GM19025 (cell line): ENCODE results near the gene PNLIP.

ENCODE experiments used
- ATAC-seq: cut with Tn5 transposase; IDR thresholded peaks from one replicate; pipeline ENCODE4 v1.9.1; 2021; ENCODE audit warnings: mild to moderate bottlenecking, low read depth, moderate library complexity; ENCODE audit not compliant: unreplicated experiment

PNLIP gene

DNA sequence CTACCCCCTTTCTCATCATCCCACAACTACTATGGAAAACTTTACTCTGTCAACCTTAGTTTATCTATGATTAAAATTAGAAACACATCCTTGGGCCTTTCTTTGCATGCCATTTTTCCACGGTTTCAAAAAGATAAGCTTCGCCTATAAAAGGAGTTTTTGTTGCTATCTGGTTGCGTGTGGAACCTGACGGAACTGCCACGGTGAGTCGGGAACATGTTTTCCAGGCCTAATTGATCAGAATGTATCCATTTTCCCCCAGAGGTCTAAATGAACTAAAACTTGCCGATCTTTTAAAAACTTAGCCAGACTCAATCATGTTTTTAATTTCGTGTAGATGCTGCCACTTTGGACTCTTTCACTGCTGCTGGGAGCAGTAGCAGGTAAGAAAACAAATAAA, at the start of gene PNLIP:
TSS of gene PNLIP (plus strand) at position 176 of the 400 bp plus-strand sequence. CDS start at position 338, 162 bp downstream.
- no peak for ATAC-seq

DNA sequence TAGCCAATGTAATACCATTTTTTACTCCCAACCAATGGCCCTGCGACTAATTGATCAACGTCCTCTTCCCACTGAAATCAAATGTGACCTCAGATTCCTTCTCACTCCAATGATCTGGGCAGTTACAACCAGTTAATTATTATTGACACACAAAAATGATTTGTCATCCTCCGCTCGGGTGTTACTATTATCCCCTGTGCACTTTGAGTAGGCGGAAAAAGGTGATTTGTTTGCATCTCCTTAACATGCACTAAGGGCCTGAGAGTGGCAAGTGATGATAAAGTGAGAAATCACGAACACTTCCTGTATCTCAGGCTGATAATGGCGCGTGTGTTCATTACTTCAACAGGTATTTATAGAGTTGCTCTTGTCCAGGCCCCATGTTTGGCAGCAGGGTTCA, 40.9 kb upstream of the PNLIP start:
- ATAC-seq = no peak

DNA sequence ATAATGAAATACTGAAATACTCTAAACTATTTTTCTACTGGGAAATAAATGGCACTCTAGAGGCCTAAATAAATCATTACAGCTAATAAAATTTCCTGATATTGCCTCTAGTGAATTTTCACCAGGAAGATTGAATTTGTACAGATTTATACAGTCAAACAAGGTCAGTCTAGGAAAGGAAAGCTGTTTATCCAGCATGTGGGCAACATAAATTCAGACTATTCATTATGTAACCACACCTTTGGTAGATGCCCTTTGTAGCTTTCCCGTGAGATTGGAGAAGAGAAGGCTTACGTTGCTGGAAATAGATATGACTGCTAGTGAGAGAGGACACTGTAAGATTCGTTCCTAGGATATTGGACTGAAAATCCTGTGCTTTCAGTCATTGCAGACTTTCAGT, 35.2 kb upstream of the PNLIP start:
- no peak for ATAC-seq

- ATAC-seq = no peak
Measured at GRCh38 chr10:116511365-116511764, 34.4 kb upstream of the PNLIP start.

GRCh38 chr10:116521424-116522290, 24.1 kb upstream of the PNLIP start:
- ATAC-seq = no peak

DNA sequence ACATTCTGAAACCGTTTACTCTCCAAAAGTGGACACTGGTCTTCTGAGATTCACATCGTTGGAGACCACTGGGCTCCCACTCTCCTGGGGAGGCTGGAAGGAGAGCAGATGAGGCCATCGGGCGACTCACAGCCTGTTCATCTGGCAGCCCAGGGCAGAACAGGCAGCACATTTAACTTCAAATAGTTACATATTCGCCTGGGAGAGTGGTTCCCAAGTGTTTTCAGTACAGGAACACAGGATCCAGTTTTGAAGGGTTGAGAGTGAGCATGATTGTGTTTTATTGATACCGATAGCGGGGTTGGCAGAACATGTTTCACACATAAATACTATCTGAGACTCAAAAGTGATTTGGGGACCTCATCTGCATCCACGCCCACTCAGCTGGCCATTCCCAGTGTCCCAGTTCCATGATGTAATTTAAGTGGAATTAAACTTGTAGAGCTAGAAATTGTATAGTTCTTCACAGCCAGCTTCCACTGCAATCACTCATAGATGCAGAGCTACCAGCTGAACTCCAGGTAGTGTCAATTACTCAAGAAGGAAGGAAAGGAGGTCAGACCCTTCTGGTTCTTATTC, 22.8 kb upstream of the PNLIP start:
- no peak for ATAC-seq

DNA sequence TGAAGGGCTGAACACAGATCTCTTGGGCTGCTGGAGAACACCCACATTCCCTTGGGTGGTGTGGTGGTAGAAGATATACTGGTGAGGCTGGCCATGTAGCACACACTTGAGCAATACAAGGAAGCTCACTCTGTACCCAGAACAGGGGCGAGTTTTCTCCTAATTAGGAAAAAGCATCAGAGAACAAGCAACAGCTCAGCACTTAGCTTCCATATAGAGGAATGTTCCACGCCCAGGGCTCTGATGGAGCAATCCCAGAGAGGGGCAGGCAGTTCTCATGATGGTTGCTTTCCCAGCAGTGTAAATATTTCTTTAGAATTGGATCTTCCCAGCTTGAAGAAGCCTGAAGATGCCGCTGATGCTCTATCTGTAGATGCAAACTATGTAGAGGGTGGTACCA, 21.0 kb upstream of the PNLIP start:
- no peak for ATAC-seq

- no peak for ATAC-seq
Measured at GRCh38 chr10:116526219-116526618, 19.5 kb upstream of the PNLIP start.

- ATAC-seq = no peak
Measured at GRCh38 chr10:116536810-116537209, 8.9 kb upstream of the PNLIP start.

DNA sequence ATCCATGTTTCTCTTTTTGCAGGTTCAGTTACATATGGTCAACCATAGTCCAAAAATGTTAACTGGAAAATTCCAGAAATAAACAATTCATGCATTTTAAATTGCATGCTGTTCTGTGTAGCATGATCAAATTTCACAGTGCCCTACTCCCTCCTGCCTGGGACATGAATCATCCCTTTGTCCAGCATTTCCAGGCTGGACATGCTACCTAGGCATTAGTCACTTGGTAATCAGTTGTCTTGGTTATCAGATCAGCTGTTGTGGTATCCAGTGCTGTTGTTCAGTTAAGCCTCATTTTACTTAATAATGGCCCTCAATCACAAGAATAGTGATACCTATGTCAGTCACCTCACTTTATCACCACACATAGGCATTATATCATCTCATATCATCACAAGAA, 7.3 kb upstream of the PNLIP start:
- ATAC-seq = no peak

- no peak for ATAC-seq
Measured at GRCh38 chr10:116538992-116539391, 6.7 kb upstream of the PNLIP start.

DNA sequence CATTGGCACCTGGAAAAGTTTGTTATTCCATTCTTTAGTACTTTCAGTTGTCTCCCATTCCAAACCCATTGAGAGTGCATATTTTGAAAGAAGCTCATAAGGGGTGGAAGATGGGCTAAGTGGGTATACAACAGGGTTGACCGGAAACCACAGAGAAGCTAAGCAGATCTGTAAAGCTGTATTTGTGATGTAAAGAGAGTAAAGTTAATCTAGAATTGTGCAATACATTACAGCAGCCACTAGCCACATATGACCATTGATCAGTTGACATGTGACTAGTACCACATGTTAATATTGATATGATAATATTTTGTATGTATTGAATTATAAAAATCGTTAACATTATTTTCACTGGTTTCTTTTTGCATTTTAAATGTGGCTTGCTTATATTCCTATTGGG, 4.9 kb upstream of the PNLIP start:
- ATAC-seq = no peak

DNA sequence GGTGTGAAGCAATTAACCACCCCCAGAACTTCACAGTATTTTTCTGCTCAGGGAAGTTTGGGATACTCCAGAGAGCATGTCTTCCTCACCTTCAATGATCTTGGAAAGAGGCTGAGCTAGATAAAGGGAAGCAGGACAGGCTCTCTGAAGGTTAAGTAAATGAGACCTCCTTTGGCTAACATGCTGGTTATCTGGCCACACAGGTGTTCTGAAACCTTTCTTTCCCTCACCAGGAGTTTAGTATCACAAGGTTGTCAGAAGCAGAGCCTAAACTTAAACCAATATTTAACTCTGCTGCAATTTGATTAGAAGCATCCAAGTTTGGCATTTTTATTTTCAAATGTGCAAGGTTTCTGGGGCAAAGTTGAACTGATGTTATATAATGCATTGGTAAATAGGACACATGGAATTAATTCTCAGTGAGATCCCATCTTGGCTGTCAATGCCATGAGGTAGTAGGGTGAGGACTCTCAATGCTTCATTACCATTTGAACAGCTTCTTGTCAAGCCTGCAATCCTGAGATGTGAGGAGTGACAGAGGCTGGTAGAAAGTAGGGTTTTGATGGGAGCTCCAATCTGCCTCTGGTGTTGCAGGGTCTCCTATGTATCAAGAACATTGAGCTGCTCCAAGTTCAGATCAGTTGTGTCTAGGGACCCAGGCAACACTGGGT, 3.6 kb upstream of the PNLIP start:
- no peak for ATAC-seq

DNA sequence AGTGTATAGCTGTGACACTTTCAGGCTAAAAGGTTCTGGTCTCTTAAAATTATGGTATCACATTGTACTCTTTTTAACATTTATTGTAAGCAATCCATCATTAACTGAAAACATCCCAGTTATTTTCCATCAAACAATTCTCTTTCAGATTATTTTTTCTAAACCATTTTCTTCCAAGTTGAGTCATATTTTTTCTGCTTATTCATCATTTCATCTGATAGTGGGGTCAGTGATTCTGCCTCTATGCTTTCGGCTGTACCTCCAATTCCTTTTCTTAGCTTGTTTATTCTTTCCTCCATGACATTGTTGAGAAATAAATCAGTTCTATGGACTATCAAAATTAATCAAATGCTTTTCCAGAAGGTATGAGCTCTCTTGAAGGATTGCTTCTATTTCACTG, 609 bp upstream of the PNLIP start:
- no peak for ATAC-seq

DNA sequence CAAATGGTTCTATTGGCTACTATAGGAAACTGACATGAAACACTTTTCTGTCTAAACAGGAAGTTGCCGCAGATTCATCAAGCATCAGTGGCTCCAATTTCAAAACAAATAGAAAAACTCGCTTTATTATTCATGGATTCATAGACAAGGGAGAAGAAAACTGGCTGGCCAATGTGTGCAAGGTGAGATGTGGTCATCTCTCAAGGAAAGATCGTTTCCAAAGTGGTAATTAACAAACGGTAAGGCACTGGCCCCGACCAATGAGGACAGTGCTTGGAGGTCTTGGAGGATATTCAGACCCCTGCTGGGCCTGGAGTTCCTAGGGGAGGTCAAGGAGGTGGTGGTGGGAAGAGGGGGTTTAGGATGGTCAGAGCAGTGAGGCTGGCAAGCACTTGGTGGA, 2.6 kb downstream of the PNLIP start:
- ATAC-seq = no peak

DNA sequence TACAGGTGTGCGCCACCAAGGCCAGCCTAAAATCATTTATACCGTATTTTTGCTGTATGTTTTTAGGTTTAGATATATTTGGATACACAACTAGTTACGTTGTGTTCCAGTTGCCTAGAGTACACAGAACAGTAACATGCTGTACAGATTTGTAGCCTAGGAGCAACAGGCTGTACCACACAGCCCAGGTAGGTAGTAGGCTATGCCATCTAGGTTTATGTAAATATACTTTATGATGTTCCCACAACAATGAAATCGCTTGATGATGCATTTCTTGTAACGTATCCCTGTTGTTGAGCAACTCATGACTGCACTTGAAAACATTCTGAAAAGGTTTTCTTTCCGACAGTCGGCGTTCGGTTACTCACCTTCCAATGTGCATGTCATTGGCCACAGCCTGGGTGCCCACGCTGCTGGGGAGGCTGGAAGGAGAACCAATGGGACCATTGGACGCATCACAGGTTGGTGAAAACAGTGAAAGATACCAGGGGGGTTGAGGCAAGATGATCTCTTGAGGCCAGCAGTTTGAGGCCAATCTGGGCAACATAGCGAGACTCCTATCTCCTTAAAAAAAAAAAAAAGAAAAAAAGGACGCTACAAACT, 7.7 kb downstream of the PNLIP start:
- ATAC-seq = no peak

DNA sequence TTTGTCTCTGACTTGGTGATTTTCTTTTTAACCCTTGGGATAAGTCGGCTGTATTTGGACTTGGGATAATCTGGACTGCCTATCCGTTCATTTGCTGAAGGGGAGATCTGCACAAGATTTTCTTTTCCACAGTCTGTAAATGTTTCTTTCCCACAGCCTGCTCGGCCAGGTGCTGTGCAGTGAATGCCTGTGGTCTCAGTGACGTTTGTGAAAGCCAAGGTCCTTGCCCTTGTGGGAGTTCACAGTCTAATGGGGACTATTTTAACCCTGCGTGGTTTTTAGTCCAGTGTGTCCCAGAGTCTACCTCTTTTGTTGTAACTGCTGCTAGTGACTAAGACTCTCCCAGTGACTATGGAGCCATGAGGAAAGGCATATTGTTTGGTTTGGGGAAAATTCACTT, 8.9 kb downstream of the PNLIP start:
- no peak for ATAC-seq

- ATAC-seq = no peak
Measured at GRCh38 chr10:116555880-116556279, 10.1 kb downstream of the PNLIP start.

GRCh38 chr10:116557305-116557880, 11.7 kb downstream of the PNLIP start:
- no peak for ATAC-seq

DNA sequence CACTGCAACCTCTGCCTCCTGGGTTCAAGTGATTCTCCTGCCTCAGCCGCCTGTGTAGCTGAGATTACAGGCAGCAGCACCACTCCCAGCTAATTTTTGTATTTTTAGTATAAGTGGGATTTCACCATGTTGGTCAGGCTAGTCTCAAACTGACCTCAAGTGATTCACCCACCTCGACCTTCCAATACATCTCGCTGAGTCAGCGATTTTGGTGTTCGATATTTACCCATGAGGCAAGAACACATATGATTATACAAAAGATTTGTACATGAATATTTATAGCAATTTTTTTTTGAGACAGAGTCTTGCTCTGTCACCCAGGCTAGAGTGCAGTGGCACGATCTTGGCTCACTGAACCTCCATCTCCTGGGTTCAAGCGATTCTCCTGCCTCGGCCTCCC, 19.8 kb downstream of the PNLIP start:
- no peak for ATAC-seq

DNA sequence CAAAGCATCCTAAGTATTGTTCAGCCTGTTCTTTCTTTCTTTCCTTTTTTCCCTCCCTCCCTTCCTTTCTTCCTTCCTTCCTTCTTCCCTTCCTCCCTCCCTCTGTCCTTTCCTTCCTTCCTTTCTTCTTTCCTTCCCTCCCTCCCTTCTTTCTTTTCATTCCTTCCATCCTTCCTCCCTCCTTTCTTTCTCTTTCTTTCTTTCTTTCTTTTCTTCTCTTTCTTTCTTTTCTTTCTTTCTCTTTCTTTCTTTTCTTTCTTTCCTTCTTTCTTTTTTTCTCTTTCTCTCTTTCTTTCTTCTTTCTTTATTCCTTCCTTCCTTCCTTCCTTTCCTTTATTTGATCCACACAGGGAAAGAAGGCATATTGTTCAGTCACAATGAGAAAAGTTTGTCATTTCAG, 21.2 kb downstream of the PNLIP start:
- ATAC-seq = no peak
